Cerebellar nuclear complex (tissue), 1 donor: ENCODE data around the gene DOLK.
"Not testable (repeated sequence)": the region's sequence is repeated elsewhere in the genome, so short reads cannot be mapped to it uniquely, and the experiment has no call there.

Source experiments
- DNase-seq, 2 experiments: peaks; one replicate each; lab custom pipeline; 2025; lab: John Stamatoyannopoulos, UW

The DOLK gene

DNA sequence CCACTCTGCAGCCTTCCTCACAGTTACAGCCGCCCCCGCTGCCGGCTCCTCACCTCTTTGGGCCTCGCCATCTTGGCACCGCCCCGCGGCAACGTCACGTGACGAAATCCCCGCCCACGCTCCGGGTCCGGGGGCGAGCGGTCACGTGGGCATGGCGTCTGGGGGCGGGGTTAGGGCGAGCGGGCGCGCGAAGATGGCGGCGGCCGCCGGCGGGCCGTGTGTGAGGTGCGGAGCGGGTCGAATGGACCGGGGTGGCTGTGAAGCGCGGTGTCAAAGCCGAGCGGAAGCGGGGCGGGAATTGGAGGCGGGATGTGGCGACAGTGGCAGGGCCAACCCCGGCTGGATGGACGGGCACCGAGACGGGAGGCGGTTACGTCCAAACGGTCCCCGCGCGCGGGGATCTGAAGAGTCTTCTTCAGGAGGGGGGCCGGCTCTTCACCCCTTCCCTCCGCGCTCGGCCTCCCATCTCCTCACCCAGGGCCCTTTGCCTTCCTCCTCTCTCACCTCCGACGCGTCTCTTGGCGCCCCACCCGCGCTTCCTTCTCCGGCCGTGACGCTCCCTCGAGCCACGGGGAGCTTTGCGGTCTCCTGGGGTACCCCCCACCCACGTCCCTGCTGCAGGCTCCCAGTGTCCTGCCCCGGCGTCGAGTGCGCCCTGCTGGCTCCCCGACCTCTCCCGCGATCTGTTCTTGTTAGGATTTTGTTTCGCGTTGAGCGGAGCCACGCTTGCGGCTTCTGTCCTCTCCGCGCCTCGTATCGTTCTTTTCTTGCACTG lies at the start of gene DOLK, which contains the start of gene NUP188:
DOLK (minus strand) TSS at position 77 of the 775 bp plus-strand sequence. CDS start 300 bp downstream, outside the sequence.
NUP188 (plus strand) TSS at position 173 of the 775 bp plus-strand sequence; CDS start at position 194, 21 bp downstream.
- DNase-seq: peak in 1 of 2 experiments; percentile 78

DNA sequence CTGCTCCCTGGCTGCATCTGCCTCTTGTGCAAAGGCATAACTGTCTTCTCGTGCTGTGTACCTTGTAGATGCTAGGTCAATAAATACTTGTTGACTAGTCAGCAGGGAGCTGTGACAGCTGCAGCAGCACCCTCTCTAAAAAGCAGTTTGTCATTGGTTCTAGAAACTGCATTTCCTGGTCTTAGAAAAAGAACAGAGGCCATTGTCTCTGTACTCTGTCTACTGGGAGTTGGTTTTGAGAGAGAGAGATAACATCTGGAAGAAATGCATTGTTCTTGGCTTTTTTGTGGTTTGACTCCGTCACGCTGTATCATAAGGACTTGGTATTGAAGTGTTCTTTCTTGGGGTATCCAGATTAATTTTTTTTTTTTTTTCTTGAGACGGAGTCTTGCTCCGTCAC lies 48.4 kb upstream of the DOLK start:
- DNase-seq: no peak

- DNase-seq: peak in 1 of 2 experiments; percentile 63
These were observed 45.6 kb upstream of the DOLK start for GRCh38 chr9:128992995-128993394.

GRCh38 chr9:128987805-128988204 lies 40.4 kb upstream of the DOLK start:
- DNase-seq: no peak

DNA sequence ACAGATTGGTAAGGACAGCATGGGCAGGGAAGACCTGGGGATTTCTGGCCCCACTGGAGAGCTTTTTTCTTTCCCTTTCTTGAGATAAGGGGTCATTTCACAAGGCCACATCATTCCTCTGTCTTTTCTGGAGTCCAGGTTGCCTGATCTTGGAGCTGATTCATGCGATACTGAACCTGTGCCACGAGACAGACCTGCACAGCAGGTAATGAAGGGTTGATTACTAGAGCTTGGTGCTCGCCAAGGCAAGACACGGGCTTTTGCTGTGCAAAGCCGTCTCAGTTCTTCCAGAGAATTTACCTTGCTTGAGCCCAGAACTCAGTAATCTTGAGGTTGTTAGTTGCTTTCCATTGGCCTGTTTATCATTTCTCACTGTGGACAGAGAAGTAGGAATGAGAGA lies 39.3 kb upstream of the DOLK start:
- DNase-seq: no peak

GRCh38 chr9:128983536-128983935 lies 36.1 kb upstream of the DOLK start:
- DNase-seq: no peak

DNA sequence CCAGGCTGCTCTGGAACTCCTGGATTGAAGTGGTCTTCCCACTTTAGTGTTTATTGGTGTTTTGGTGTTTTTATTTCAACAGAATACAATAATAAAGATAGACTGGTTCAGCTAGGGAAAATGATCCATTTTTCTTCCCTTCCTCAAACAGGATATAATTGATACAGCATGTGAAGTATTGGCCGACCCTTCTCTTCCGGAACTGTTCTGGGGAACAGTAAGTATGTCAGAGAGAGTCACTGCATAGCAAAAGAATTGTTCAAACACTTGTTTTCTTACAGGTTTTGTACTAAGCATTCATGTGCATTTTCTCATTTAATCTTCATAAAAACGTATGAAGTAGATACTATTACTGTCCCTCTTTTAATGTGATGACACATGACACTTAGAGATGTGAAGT lies 31.7 kb upstream of the DOLK start:
- no peak for DNase-seq

- no peak for DNase-seq
These were observed 25.6 kb upstream of the DOLK start for GRCh38 chr9:128972956-128973355.

DNA sequence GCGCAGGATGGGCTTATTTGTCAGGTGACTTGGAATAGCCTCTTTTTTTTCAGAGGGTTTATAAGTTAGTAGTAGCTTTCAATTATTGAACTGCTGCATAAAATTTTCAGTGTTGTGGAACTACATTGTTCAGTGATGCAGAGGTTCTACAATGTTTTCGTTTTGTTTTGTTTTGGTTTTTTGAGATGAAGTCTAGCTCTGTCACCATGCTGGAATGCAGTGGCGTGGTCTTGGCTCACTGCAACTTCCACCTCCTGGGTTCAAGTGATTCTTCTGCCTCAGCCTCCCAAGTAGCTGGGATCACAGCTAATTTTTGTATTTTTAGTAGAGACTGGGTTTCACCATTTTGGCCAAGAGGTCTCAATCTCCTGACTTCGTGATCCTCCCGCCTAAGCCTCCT lies 22.1 kb upstream of the DOLK start:
- no peak for DNase-seq

- DNase-seq: not testable (repeated sequence)
These were observed 14.0 kb upstream of the DOLK start for GRCh38 chr9:128961403-128961802.

GRCh38 chr9:128947277-128947526 lies 201 bp downstream of the DOLK start:
- no peak for DNase-seq

- no peak for DNase-seq
These were observed 679 bp downstream of the DOLK start for GRCh38 chr9:128946571-128947276.

- no peak for DNase-seq
These were observed 1.5 kb downstream of the DOLK start for GRCh38 chr9:128945798-128946501.

DNA sequence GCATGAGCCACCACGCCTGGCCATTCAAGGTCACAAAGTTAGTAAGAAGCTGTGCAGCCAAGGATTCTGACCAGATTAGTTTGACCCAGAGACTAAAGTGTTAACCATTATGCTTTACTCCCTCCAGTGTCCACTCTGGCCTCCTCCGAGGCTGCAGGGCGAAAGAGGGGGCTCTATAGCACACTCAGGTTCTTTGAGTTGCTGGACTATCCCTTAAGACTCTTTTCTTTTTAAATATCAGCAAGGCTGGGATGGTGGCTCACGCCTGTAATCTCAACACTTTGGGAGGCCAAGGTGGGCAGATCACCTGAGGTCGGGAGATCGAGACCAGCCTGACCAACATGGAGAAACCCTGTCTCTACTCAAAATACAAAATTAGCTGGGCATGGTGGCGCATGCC lies 2.4 kb downstream of the DOLK start:
- not testable (repeated sequence) for DNase-seq

DNA sequence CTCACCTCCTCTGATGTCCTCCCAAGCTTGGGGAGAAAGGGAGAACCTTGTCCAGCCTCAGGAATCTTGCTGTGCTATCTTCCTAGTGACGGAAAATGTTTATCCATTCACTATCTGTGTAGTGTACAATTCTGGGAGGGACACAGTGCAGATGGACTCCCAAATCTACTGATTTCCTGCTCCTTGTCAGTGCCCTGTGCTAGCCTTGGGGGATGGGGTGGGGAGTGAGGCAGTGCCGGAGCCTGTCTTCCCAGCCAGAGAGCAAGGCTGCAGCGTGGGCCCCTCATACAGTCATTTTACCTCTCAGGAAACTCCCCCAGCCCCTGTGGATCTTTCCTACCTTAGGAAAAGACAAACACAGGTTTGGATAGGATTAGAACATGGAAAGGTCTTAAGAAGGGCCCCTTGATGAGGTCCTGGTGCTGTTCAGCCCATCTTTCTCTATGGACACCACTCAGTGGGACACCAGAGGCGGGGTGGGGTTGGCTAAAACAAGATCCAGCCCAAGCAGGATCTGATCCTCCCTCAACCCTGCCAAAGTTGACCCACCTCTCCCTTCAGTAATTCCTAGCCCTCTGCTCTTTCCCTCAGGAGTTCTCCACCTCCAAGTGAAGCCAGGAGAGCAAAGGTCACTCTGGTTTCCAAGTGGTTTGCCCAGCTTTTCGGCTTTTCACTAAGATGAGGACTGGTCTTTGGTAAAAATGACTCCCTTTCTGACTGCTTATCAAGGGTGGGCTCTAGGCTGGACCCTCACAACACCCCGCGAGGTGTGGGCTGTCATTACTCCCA lies 3.4 kb downstream of the DOLK start:
- no peak for DNase-seq

GRCh38 chr9:128940946-128941755 lies 6.3 kb downstream of the DOLK start:
- no peak for DNase-seq

GRCh38 chr9:128940271-128940921 lies 7.0 kb downstream of the DOLK start:
- no peak for DNase-seq

DNA sequence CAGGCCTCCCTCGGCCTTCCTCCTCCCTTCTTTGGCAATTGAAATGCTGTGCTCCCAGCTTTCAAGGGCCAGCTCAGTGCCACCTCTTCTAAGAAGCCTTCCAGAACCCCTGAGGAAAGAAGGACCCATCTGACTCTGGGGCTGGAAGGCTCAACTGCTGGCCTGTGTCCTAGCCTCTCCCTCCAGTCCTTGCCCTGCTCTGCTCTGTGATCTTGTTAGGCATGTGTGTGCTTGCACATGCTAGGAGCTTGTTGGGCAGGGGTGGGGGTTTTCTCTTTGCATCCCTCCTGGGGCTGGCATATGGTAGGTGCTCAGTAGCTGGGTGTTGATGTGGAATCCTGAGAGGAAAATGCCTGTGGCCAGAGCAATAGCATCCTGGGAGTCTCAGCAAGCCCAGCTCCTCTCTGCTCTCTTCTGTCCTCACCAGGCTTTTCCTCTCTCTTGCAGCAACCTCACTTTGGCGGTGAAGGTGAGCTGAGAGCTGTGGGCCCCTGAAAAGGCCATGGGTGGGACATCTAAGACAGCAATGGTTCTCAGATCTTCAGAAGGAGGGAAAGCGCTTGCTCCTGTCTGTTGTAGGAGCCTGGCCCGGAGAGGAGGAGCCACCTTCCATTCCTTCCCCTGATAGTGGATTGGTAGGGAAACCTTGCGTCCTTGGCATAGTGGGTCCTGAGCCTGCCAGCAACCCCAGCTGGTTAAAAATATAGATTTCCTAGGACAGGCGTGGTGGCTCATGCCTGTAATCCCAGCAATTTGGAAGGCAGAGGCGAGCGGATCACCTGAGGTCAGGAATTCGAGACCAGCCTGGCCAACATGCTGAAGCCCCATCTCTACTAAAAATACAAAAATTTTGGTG lies 9.9 kb downstream of the DOLK start:
- DNase-seq: no peak

DNA sequence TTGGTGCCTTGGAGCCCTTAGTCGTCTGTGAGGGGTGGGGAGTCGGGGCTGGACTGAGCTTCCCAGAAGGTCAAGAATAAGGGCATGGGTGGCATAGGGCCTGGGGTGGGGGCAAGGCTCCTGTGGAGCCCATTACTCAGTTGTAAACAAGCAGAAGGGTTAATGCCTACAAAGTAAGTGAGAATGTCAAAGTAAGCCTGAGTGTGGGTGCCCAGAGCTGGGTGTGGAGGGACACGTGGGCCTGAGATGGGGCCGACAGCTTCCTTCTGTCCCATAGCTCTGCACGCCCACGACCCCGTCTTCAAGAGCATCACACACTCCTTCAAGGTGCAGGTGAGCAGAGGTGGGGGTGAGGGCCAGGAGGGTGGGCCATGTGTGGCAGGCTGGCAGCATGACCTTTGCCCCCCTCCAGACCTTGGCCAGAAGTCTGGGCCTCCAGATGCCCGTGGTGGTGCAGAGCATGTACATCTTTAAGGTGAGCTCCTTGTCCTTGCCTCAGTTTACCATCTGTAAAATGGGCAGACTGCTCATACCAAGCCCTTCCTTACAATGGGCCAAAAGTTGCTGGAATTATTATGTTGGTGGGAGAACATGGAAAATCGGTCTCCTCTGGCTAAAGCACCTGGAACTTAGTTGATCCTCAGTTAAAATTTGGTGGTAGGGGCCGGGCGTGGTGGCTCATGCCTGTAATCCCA lies 11.1 kb downstream of the DOLK start:
- no peak for DNase-seq
